Esophagus squamous epithelium (tissue), 4 donors: Measurements from ENCODE around the gene TRABD2B.

Experiments used
- CTCF ChIP-seq, 6 experiments: fragments of 450-650 bp in 4 of 6; fragments of 200-600 bp in 2 of 6; sonication (generic) in 2 of 6; IDR thresholded peaks; one replicate each; pipeline ENCODE4 v1.5.1; 2016 to 2019; ENCODE audit warnings: antibody characterized with exemption in 6 of 6, mild to moderate bottlenecking in 4 of 6, moderate library complexity in 4 of 6
- POLR2A ChIP-seq, 4 donors: fragments of 450-650 bp; IDR thresholded peaks; one replicate each; pipeline ENCODE4 v1.6.1; 2017; ENCODE audit warnings: antibody characterized with exemption in 4 of 4, mild to moderate bottlenecking in 4 of 4, moderate library complexity in 3 of 4

GRCh38 chr1:47837056-47837830 lies 159.9 kb downstream of the TRABD2B start:
- TF ChIP-seq CTCF (IDR thresholded peaks at IDR 0.05): no peak
- TF ChIP-seq POLR2A (IDR thresholded peaks at IDR 0.05): no peak
